Spinal cord (tissue), 10 donors: ENCODE data around the gene BICD1. TPM values are rescaled to one million over a fixed set of nuclear protein-coding genes. Genes with fewer than 3 reads are reported as not detected.

ENCODE experiments used
- DNase-seq, 6 donors: peaks; one replicate each; pipeline versions ENCODE4 v3.0.0 to v3.0.0-alpha.2; 2013 to 2015; ENCODE audit warnings: low spot score in 6 of 6, low read depth in 4 of 6
- H3K27ac ChIP-seq: one replicate; pipeline ENCODE4 v1.5.1; 2013; ENCODE audit warnings: low read depth, low read length, control low read depth
- H3K27me3 ChIP-seq: one replicate; pipeline ENCODE4 v1.6.1; 2013; ENCODE audit warnings: low read length; ENCODE audit not compliant: control insufficient read depth, insufficient read depth
- H3K36me3 ChIP-seq: one replicate; pipeline ENCODE4 v1.6.1; 2013; ENCODE audit warnings: low read length; ENCODE audit not compliant: control insufficient read depth, insufficient read depth
- H3K4me1 ChIP-seq: one replicate; pipeline ENCODE4 v1.6.1; 2013; ENCODE audit warnings: low read length; ENCODE audit not compliant: control insufficient read depth, insufficient read depth
- H3K4me3 ChIP-seq: one replicate; pipeline ENCODE4 v1.5.1; 2013; ENCODE audit warnings: low read depth, low read length, control low read depth
- H3K9me3 ChIP-seq: one replicate; pipeline ENCODE4 v1.6.1; 2013; ENCODE audit warnings: low read length; ENCODE audit not compliant: control insufficient read depth, insufficient read depth
- WGBS: methylation state at CpG from one replicate; pipeline ENCODE4 v1.1.5; 2013; ENCODE audit warnings: missing lambda C conversion rate; ENCODE audit not compliant: insufficient coverage; 5-methylcytosine and 5-hydroxymethylcytosine counted together
- polyA plus RNA-seq, 2 donors: library from polyadenylated mRNA; unstranded; fragments of 120-200 nt; gene quantifications; one replicate each; pipeline ENCODE4 v1.2.1, GENCODE V29; 2013; ENCODE audit not compliant: insufficient read length in 2 of 2
- total RNA-seq, 2 donors: library from RNA; depleted of rRNA in 1 of 2; stranded (reverse); fragments of 120-200 nt in 1 of 2; fragments of >200 nt in 1 of 2; gene quantifications; one replicate each; pipeline versions ENCODE4 v1.2.3 to v1.2.4, GENCODE V29; 2013 to 2014
- donor health status: healthy.

The BICD1 gene
- total and polyA plus RNA-seq, 4 donors, result 19.5 to 51.0 (median 28.6) TPM

GRCh38 chr12:32292151-32292550 lies 185.5 kb downstream of the BICD1 start:
- 94% methylated on average over 2 of the region's 4 CpGs for WGBS
- no peaks in the 10 kb centered on the region for H3K4me1 ChIP-seq
- no peaks in the 10 kb centered on the region for H3K27me3 ChIP-seq
- DNase-seq, result no peak
- no peak overlapping the region for H3K27ac ChIP-seq
- peaks cover 2% of the 10 kb centered on the region for H3K36me3 ChIP-seq
- H3K9me3 ChIP-seq, result no peaks in the 10 kb centered on the region
- no peak overlapping the region for H3K4me3 ChIP-seq

- Histone ChIP-seq H3K27ac (no peak overlapping the region), H3K27me3 (no peaks in the 10 kb centered on the region), H3K36me3 (peaks cover 2% of the 10 kb centered on the region), H3K9me3 (no peaks in the 10 kb centered on the region), H3K4me1 (no peaks in the 10 kb centered on the region), H3K4me3 (no peak overlapping the region)
- DNase-seq, result no peak
- WGBS, result no CpG with 5 or more reads among the region's 6 CpGs
Observed at GRCh38 chr12:32293808-32294419, 187.3 kb downstream of the BICD1 start.

- Histone ChIP-seq H3K4me3 (no peak overlapping the region), H3K9me3 (no peaks in the 10 kb centered on the region), H3K36me3 (peaks cover 2% of the 10 kb centered on the region), H3K27me3 (no peaks in the 10 kb centered on the region), H3K4me1 (no peaks in the 10 kb centered on the region), H3K27ac (no peak overlapping the region)
- WGBS, result 17% methylated on average over 1 of the region's 4 CpGs
- peak in 2 of 6 donors; percentile 45 for DNase-seq
Observed at GRCh38 chr12:32296567-32296966, 189.9 kb downstream of the BICD1 start.

- Histone ChIP-seq H3K27me3 (no peaks in the 10 kb centered on the region), H3K27ac (no peak overlapping the region), H3K36me3 (peaks cover 2% of the 10 kb centered on the region), H3K4me3 (no peak overlapping the region), H3K9me3 (no peaks in the 10 kb centered on the region), H3K4me1 (no peaks in the 10 kb centered on the region)
- DNase-seq, result no peak
- WGBS, result 100% methylated on average over 1 of the region's 3 CpGs
Observed at GRCh38 chr12:32298917-32299316, 192.3 kb downstream of the BICD1 start.

- Histone ChIP-seq H3K4me3 (no peak overlapping the region), H3K27me3 (no peaks in the 10 kb centered on the region), H3K4me1 (no peaks in the 10 kb centered on the region), H3K9me3 (no peaks in the 10 kb centered on the region), H3K36me3 (no peaks in the 10 kb centered on the region), H3K27ac (no peak overlapping the region)
- WGBS, result 100% methylated on average over 1 of the region's 5 CpGs
- DNase-seq, result no peak
Observed at GRCh38 chr12:32301216-32301615, 194.6 kb downstream of the BICD1 start.

- Histone ChIP-seq H3K9me3 (no peaks in the 10 kb centered on the region), H3K4me3 (no peak overlapping the region), H3K27me3 (no peaks in the 10 kb centered on the region), H3K4me1 (no peaks in the 10 kb centered on the region), H3K36me3 (no peaks in the 10 kb centered on the region), H3K27ac (no peak overlapping the region)
- WGBS, result 63% methylated on average over 5 of the region's 6 CpGs
- peak in 1 of 6 donors; percentile 59 for DNase-seq
Observed at GRCh38 chr12:32302218-32303173, 195.8 kb downstream of the BICD1 start.

GRCh38 chr12:32303174-32303549 lies 196.5 kb downstream of the BICD1 start:
- no peak overlapping the region for H3K4me3 ChIP-seq
- WGBS, result 90% methylated on average over 4 of the region's 5 CpGs
- H3K9me3 ChIP-seq, result no peaks in the 10 kb centered on the region
- no peak for DNase-seq
- H3K36me3 ChIP-seq, result no peaks in the 10 kb centered on the region
- H3K4me1 ChIP-seq, result no peaks in the 10 kb centered on the region
- no peak overlapping the region for H3K27ac ChIP-seq
- no peaks in the 10 kb centered on the region for H3K27me3 ChIP-seq

- H3K36me3 ChIP-seq, result no peaks in the 10 kb centered on the region
- H3K27me3 ChIP-seq, result no peaks in the 10 kb centered on the region
- no peaks in the 10 kb centered on the region for H3K9me3 ChIP-seq
- peak in 3 of 6 donors; percentile 26 to 87 (median 62) for DNase-seq
- H3K4me3 ChIP-seq, result no peak overlapping the region
- no peaks in the 10 kb centered on the region for H3K4me1 ChIP-seq
- H3K27ac ChIP-seq, result no peak overlapping the region
- WGBS, result no CpG with 5 or more reads among the region's 1 CpG
Observed at GRCh38 chr12:32305163-32305562, 198.5 kb downstream of the BICD1 start.

- WGBS, result 100% methylated on average over 1 of the region's 3 CpGs
- no peak overlapping the region for H3K27ac ChIP-seq
Observed at GRCh38 chr12:32307326-32307725, 200.7 kb downstream of the BICD1 start.

More at GRCh38 chr12:32307326-32307725, 200.7 kb downstream of the BICD1 start:
- DNase-seq, result peak in 1 of 6 donors; percentile 78
- Histone ChIP-seq H3K4me3 (no peak overlapping the region), H3K9me3 (no peaks in the 10 kb centered on the region), H3K36me3 (no peaks in the 10 kb centered on the region), H3K27me3 (no peaks in the 10 kb centered on the region), H3K4me1 (no peaks in the 10 kb centered on the region)
